Keratinocyte (primary cell): ENCODE measurements around the gene LRIG1.

Source experiments
- CTCF ChIP-seq, 3 experiments: IDR thresholded peaks in 1 of 3; conservative IDR thresholded peaks in 1 of 3; optimal IDR thresholded peaks in 1 of 3; 2 replicates in 2 of 3; 3 replicates in 1 of 3; pipeline versions ENCODE3 to v1.5.1; 2011; ENCODE audit warnings: low read length in 3 of 3, mild to moderate bottlenecking in 3 of 3, moderate library complexity in 2 of 3, control low read depth in 1 of 3, inconsistent platforms in 1 of 3; ENCODE audit not compliant: insufficient read depth in 2 of 3; ENCODE audit errors: extremely low read depth in 1 of 3
- EZH2 ChIP-seq: IDR thresholded peaks from one replicate; pipeline ENCODE4 v1.6.1; 2012; ENCODE audit warnings: inconsistent platforms, mild to moderate bottlenecking, low read length, moderate library complexity

- no peak for TF ChIP-seq EZH2
- no peak for TF ChIP-seq CTCF (optimal IDR thresholded peaks at IDR 0.05 in 1 of 3, IDR thresholded peaks at IDR 0.05 in 1 of 3, conservative IDR thresholded peaks at IDR 0.05 in 1 of 3; ENCODE audit: extremely low read depth in 1 of 3, insufficient read depth in 2 of 3, low read length in 3 of 3)
Observed at GRCh38 chr3:66544619-66545429, 44.0 kb upstream of the LRIG1 start.
